KOPT-K1 (cell line): ENCODE measurements around the gene ADPRHL1.

Source experiments
- H3K27ac ChIP-seq: fragments of 200-600 bp; sonication (generic); 2 replicates; pipeline ENCODE4 v1.5.1; 2016; ENCODE audit warnings: antibody characterized with exemption, mild to moderate bottlenecking, low read depth, low read length; ENCODE audit not compliant: poor library complexity, severe bottlenecking
- H3K36me3 ChIP-seq: fragments of 200-600 bp; sonication (generic); 2 replicates; pipeline ENCODE4 v1.5.1; 2017; ENCODE audit warnings: antibody characterized with exemption, mild to moderate bottlenecking, low read length, moderate library complexity; ENCODE audit not compliant: insufficient read depth
- H3K9me3 ChIP-seq: fragments of 200-600 bp; sonication (generic); 2 replicates; pipeline ENCODE4 v1.5.1; 2017; ENCODE audit warnings: antibody characterized with exemption, low read length, mild to moderate bottlenecking; ENCODE audit not compliant: insufficient read depth, poor library complexity, severe bottlenecking

ADPRHL1 gene

GRCh38 chr13:113360446-113360845 is 92.8 kb downstream of the ADPRHL1 start:
- Histone ChIP-seq H3K27ac (no peak overlapping the region), H3K36me3 (no peaks in the 10 kb centered on the region), H3K9me3 (no peaks in the 10 kb centered on the region)

GRCh38 chr13:113359571-113359970 is 93.7 kb downstream of the ADPRHL1 start:
- Histone ChIP-seq H3K9me3 (no peaks in the 10 kb centered on the region), H3K27ac (no peak overlapping the region), H3K36me3 (no peaks in the 10 kb centered on the region)

GRCh38 chr13:113358653-113359190 is 94.6 kb downstream of the ADPRHL1 start:
- Histone ChIP-seq H3K27ac (no peak overlapping the region), H3K36me3 (no peaks in the 10 kb centered on the region), H3K9me3 (no peaks in the 10 kb centered on the region)

- H3K27ac ChIP-seq: no peak overlapping the region
- H3K36me3 ChIP-seq: no peaks in the 10 kb centered on the region
- H3K9me3 ChIP-seq: no peaks in the 10 kb centered on the region
These were observed 95.8 kb downstream of the ADPRHL1 start for GRCh38 chr13:113357529-113357928.

GRCh38 chr13:113356596-113356995 is 96.7 kb downstream of the ADPRHL1 start:
- no peaks in the 10 kb centered on the region for H3K36me3 ChIP-seq
- no peaks in the 10 kb centered on the region for H3K9me3 ChIP-seq
- H3K27ac ChIP-seq: no peak overlapping the region

GRCh38 chr13:113355621-113356020 is 97.7 kb downstream of the ADPRHL1 start:
- no peaks in the 10 kb centered on the region for H3K9me3 ChIP-seq
- no peak overlapping the region for H3K27ac ChIP-seq
- H3K36me3 ChIP-seq: no peaks in the 10 kb centered on the region

- Histone ChIP-seq H3K9me3 (no peaks in the 10 kb centered on the region), H3K27ac (no peak overlapping the region), H3K36me3 (no peaks in the 10 kb centered on the region)
These were observed 98.3 kb downstream of the ADPRHL1 start for GRCh38 chr13:113354831-113355610.

GRCh38 chr13:113353254-113353653 is 100.0 kb downstream of the ADPRHL1 start:
- no peak overlapping the region for H3K27ac ChIP-seq
- H3K36me3 ChIP-seq: no peaks in the 10 kb centered on the region
- H3K9me3 ChIP-seq: peaks cover 6% of the 10 kb centered on the region

GRCh38 chr13:113351514-113352026 is 101.7 kb downstream of the ADPRHL1 start:
- no peak overlapping the region for H3K27ac ChIP-seq
- H3K9me3 ChIP-seq: peaks cover 21% of the 10 kb centered on the region
- no peaks in the 10 kb centered on the region for H3K36me3 ChIP-seq

GRCh38 chr13:113350938-113351335 is 102.4 kb downstream of the ADPRHL1 start:
- Histone ChIP-seq H3K9me3 (peaks cover 23% of the 10 kb centered on the region), H3K27ac (no peak overlapping the region), H3K36me3 (no peaks in the 10 kb centered on the region)

- no peak overlapping the region for H3K27ac ChIP-seq
- H3K36me3 ChIP-seq: no peaks in the 10 kb centered on the region
- H3K9me3 ChIP-seq: peaks cover 29% of the 10 kb centered on the region
These were observed 103.0 kb downstream of the ADPRHL1 start for GRCh38 chr13:113350065-113350937.
